IMR-90 (cell line): ENCODE results near the gene PIP4K2A. TPM values are rescaled to one million over a fixed set of nuclear protein-coding genes. Genes with fewer than 3 reads are reported as not detected.

Experiments used
- ATAC-seq: fragments of 200-7000 bp; cut with Tn5 transposase; 2 replicates; pipeline ENCODE4 v1.9.1; 2020; ENCODE audit warnings: low read depth, mild to moderate bottlenecking, moderate library complexity
- BruUV-seq: library from RNA; stranded (reverse); fragments of 400-500 nt; replicated peaks from 2 replicates; lab custom pipeline; 2021; lab: Mats Ljungman, UMichigan
- CTCF ChIA-PET: fragments of 300-600 bp; formaldehyde crosslinking; extraction: SDS; loops from one replicate; lab custom pipeline; 2021; ENCODE audit warnings: antibody characterized with exemption; lab: Yijun Ruan, JAX
- POLR2A ChIA-PET: fragments of 300-600 bp; sonication (Branson Sonifier 250); formaldehyde crosslinking; loops from one replicate; lab custom pipeline; 2022; ENCODE audit warnings: antibody characterized with exemption; ENCODE audit not compliant: unreplicated experiment; lab: Charles Lee
- DNase-seq: peaks from one replicate; pipeline ENCODE4 v3.0.0; 2013
- H2AFZ ChIP-seq: replicated peaks from 2 replicates; pipeline ENCODE3; 2013; ENCODE audit warnings: low read length, mild to moderate bottlenecking; ENCODE audit not compliant: poor library complexity
- H2AK5ac ChIP-seq: 2 replicates; pipeline ENCODE4 v1.6.1; 2013; ENCODE audit warnings: low read depth, low read length, inconsistent platforms
- H2AK9ac ChIP-seq: replicated peaks from 2 replicates; pipeline ENCODE3; 2013; ENCODE audit warnings: mild to moderate bottlenecking, low read depth, low read length, moderate library complexity; ENCODE audit not compliant: poor library complexity
- H2BK120ac ChIP-seq: 2 replicates; pipeline ENCODE4 v1.6.1; 2013; ENCODE audit warnings: low read depth, low read length, inconsistent platforms
- H2BK15ac ChIP-seq: 3 replicates; pipeline ENCODE4 v1.6.1; 2013; ENCODE audit warnings: low read depth, low read length, inconsistent platforms
- H2BK20ac ChIP-seq: 2 replicates; pipeline ENCODE4 v1.6.1; 2013; ENCODE audit warnings: low read depth, mild to moderate bottlenecking, inconsistent platforms, low read length, moderate library complexity
- H2BK5ac ChIP-seq: 2 replicates; pipeline ENCODE4 v1.6.1; 2013; ENCODE audit warnings: mild to moderate bottlenecking, low read depth, low read length, inconsistent platforms; ENCODE audit not compliant: poor library complexity, severe bottlenecking
- H3K14ac ChIP-seq: replicated peaks from 2 replicates; pipeline ENCODE4 v1.6.1; 2013; ENCODE audit warnings: low read depth, low read length, inconsistent platforms
- H3K18ac ChIP-seq: 2 replicates; pipeline ENCODE4 v1.6.1; 2013; ENCODE audit warnings: low read depth, low read length, control low read depth
- H3K23ac ChIP-seq: 2 replicates; pipeline ENCODE4 v1.6.1; 2013; ENCODE audit warnings: low read depth, low read length, inconsistent platforms
- H3K27ac ChIP-seq: 2 replicates; pipeline ENCODE4 v1.5.1; 2013; ENCODE audit warnings: mild to moderate bottlenecking, control low read depth, low read length; ENCODE audit not compliant: insufficient read depth
- H3K27me3 ChIP-seq: 2 replicates; pipeline ENCODE4 v1.6.1; 2013; ENCODE audit warnings: low read length; ENCODE audit not compliant: control insufficient read depth, insufficient read depth
- H3K36me3 ChIP-seq: 2 replicates; pipeline ENCODE4 v1.6.1; 2013; ENCODE audit warnings: low read length, mixed read lengths; ENCODE audit not compliant: control insufficient read depth, insufficient read depth
- H3K4ac ChIP-seq: 2 replicates; pipeline ENCODE4 v1.6.1; 2013; ENCODE audit warnings: low read depth, low read length, inconsistent platforms
- H3K4me1 ChIP-seq: 2 replicates; pipeline ENCODE4 v1.6.1; 2013; ENCODE audit warnings: low read length, mixed read lengths; ENCODE audit not compliant: control insufficient read depth, insufficient read depth
- H3K4me2 ChIP-seq: 2 replicates; pipeline ENCODE4 v1.6.1; 2013; ENCODE audit warnings: low read depth, mild to moderate bottlenecking, control low read depth, low read length, moderate library complexity
- H3K4me3 ChIP-seq: 2 replicates; pipeline ENCODE4 v1.5.1; 2013; ENCODE audit warnings: low read depth, mild to moderate bottlenecking, control low read depth, low read length, moderate library complexity; ENCODE audit not compliant: insufficient read depth
- H3K56ac ChIP-seq: 2 replicates; pipeline ENCODE4 v1.6.1; 2013; ENCODE audit warnings: low read length, inconsistent platforms; ENCODE audit not compliant: insufficient read depth; ENCODE audit errors: extremely low read depth
- H3K79me1 ChIP-seq, 2 experiments: 2 replicates each; pipeline ENCODE4 v1.6.1; 2013; ENCODE audit warnings: low read length in 2 of 2, inconsistent platforms in 1 of 2, low read depth in 1 of 2
- H3K9ac ChIP-seq: 2 replicates; pipeline ENCODE4 v1.6.1; 2013; ENCODE audit warnings: low read depth, low read length, control low read depth
- H3K9me1 ChIP-seq: 2 replicates; pipeline ENCODE4 v1.6.1; 2013; ENCODE audit warnings: low read length, inconsistent platforms; ENCODE audit not compliant: insufficient read depth
- H3K9me3 ChIP-seq: 2 replicates; pipeline ENCODE4 v1.6.1; 2013; ENCODE audit warnings: low read length; ENCODE audit not compliant: control insufficient read depth, insufficient read depth
- H4K20me1 ChIP-seq: 2 replicates; pipeline ENCODE4 v1.6.1; 2013; ENCODE audit warnings: low read length, inconsistent platforms; ENCODE audit not compliant: insufficient read depth
- H4K5ac ChIP-seq: 2 replicates; pipeline ENCODE4 v1.6.1; 2013; ENCODE audit warnings: mild to moderate bottlenecking, low read depth, low read length, control low read depth
- H4K8ac ChIP-seq, 2 experiments: 2 replicates each; pipeline ENCODE4 v1.6.1; 2013; ENCODE audit warnings: low read depth in 2 of 2, low read length in 2 of 2, control low read depth in 1 of 2, inconsistent platforms in 1 of 2
- H4K91ac ChIP-seq: 2 replicates; pipeline ENCODE4 v1.6.1; 2013; ENCODE audit warnings: low read depth, low read length, inconsistent platforms; ENCODE audit not compliant: insufficient read depth
- BHLHE40 ChIP-seq: fragments of 150-350 bp; IDR thresholded peaks from 2 replicates; pipeline ENCODE4 v1.6.1; 2016; ENCODE audit warnings: mild to moderate bottlenecking, low read depth, low read length
- CEBPB ChIP-seq: IDR thresholded peaks from 2 replicates; pipeline ENCODE4 v1.6.1; 2012; ENCODE audit warnings: low read depth, low read length, improper control_type of control experiment
- CHD1 ChIP-seq: IDR thresholded peaks from 2 replicates; pipeline ENCODE4 v1.6.1; 2012; ENCODE audit warnings: low read depth, low read length, improper control_type of control experiment
- FOS ChIP-seq: fragments of 150-350 bp; IDR thresholded peaks from 2 replicates; pipeline ENCODE4 v1.6.1; 2016; ENCODE audit warnings: low read depth, low read length
- MAFK ChIP-seq: IDR thresholded peaks from 2 replicates; pipeline ENCODE4 v1.6.1; 2012; ENCODE audit warnings: low read depth, low read length, improper control_type of control experiment
- MAZ ChIP-seq: IDR thresholded peaks from 2 replicates; pipeline ENCODE4 v1.6.1; 2012; ENCODE audit warnings: low read depth, mild to moderate bottlenecking, low read length, improper control_type of control experiment, moderate library complexity, borderline replicate concordance
- MXI1 ChIP-seq: IDR thresholded peaks from 2 replicates; pipeline ENCODE4 v1.6.1; 2012; ENCODE audit warnings: low read depth, mild to moderate bottlenecking, low read length, moderate library complexity, borderline replicate concordance
- NFE2L2 ChIP-seq: fragments of 150-350 bp; IDR thresholded peaks from 2 replicates; pipeline ENCODE4 v1.6.1; 2016; ENCODE audit warnings: low read depth, mild to moderate bottlenecking, low read length
- POLR2A ChIP-seq: IDR thresholded peaks from 2 replicates; pipeline ENCODE4 v1.6.1; 2012; ENCODE audit warnings: mild to moderate bottlenecking, low read depth, low read length
- RAD21 ChIP-seq: IDR thresholded peaks from 2 replicates; pipeline ENCODE4 v1.6.1; 2012; ENCODE audit warnings: low read length, improper control_type of control experiment
- RCOR1 ChIP-seq: IDR thresholded peaks from 2 replicates; pipeline ENCODE4 v1.6.1; 2012; ENCODE audit warnings: mild to moderate bottlenecking, low read length, improper control_type of control experiment; ENCODE audit not compliant: insufficient replicate concordance
- RFX5 ChIP-seq: IDR thresholded peaks from 2 replicates; pipeline ENCODE4 v1.8.0; 2012; ENCODE audit warnings: low read depth, mild to moderate bottlenecking, low read length, moderate library complexity
- SMC3 ChIP-seq: fragments of 150-350 bp; IDR thresholded peaks from 2 replicates; pipeline ENCODE4 v1.6.1; 2016; ENCODE audit warnings: low read depth, mild to moderate bottlenecking, antibody characterized with exemption, low read length, moderate library complexity
- WGBS, 2 experiments: methylation state at CpG; one replicate each; pipeline versions ENCODE4 v1.1.5 to v1.1.7; 2013; ENCODE audit warnings: missing lambda C conversion rate in 2 of 2; ENCODE audit not compliant: insufficient read length in 1 of 2; ENCODE audit errors: extremely low coverage in 2 of 2; 5-methylcytosine and 5-hydroxymethylcytosine counted together
- dilution Hi-C: fragments of 300-500 bp; cut with HindIII; formaldehyde crosslinking; loops from one replicate; pipeline ENCODE4 v1.14.3; 2018; ENCODE audit warnings: low sequenced_read_pairs; ENCODE audit not compliant: unreplicated experiment
- in situ Hi-C: fragments of 300-500 bp; cut with MboI; formaldehyde crosslinking; loops from 3 replicates; pipeline ENCODE4 v1.14.3; 2019; ENCODE audit warnings: low sequenced_read_pairs, inconsistent platforms, mixed read lengths
- intact Hi-C: fragments of 100-400 bp; cut with micrococcal nuclease; formaldehyde crosslinking; loops from 2 replicates; pipeline ENCODE4 v1.10.0; 2022
- polyA plus RNA-seq, 3 experiments: library from polyadenylated mRNA; depleted of rRNA; stranded (reverse); fragments of >200 nt; gene quantifications; 2 replicates each; pipeline ENCODE4 v1.2.3, GENCODE V29; 2012; ENCODE audit warnings: low replicate concordance in 1 of 3
- total RNA-seq: library from RNA; depleted of rRNA; stranded (reverse); fragments of >200 nt; gene quantifications from 2 replicates; pipeline ENCODE4 v1.2.3, GENCODE V29; 2012
- TF ChIP-seq, protein P1 (sequence below): conservative IDR thresholded peaks from 2 replicates; pipeline ENCODE4 v1.5.1; 2012; ENCODE audit warnings: mild to moderate bottlenecking, low read depth, low read length, improper control_type of control experiment
- TF ChIP-seq, protein P2 (sequence below): fragments of 150-350 bp; IDR thresholded peaks from 2 replicates; pipeline ENCODE4 v1.6.1; 2017; ENCODE audit warnings: mild to moderate bottlenecking, antibody characterized with exemption, low read length, low read depth
- TF ChIP-seq, protein P3 (sequence below): fragments of 150-350 bp; IDR thresholded peaks from 2 replicates; pipeline ENCODE4 v1.6.1; 2016; ENCODE audit warnings: low read depth, mild to moderate bottlenecking, low read length, moderate library complexity, borderline replicate concordance

PIP4K2A gene
- total and polyA plus RNA-seq, 2 of the 4 experiments (the other 2 are of a cell fraction) = 9.8 to 18.1 TPM

DNA sequence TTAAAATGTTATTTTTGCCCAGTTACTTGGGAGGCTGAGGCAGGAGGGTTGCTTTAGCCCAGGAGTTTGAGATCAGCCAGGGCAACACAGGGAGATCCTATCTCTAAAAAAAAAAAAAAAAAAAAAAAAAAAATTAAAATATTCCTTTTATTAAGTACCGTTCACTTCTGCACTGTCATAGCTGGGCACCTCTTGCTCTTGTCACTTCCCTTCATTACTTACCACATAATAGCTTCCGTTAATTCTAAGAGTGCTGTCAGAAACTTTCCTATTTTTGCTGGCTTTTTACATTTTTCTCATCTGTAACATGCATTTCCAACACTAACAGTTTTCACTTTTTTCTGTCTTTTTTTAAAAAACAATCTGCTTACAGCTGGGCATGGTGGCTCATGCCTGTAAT, 132.9 kb downstream of the PIP4K2A start:
- Histone ChIP-seq H3K79me1 (peaks cover 0 to 19% of the 10 kb centered on the region in 2 experiments; a peak in 3 of 4 replicates), H3K27ac (no peak overlapping the region), H2BK5ac (no peak overlapping the region), H3K23ac (no peak overlapping the region), H4K91ac (no peak overlapping the region), H2AK9ac (no peak overlapping the region), H4K8ac (no peak overlapping the region), H2AFZ (no peak overlapping the region), H3K4ac (no peak overlapping the region), H3K56ac (no peak overlapping the region), H3K4me2 (no peak overlapping the region), H2BK20ac (no peak overlapping the region), H2AK5ac (no peak overlapping the region), H3K9me1 (peaks cover 2% of the 10 kb centered on the region; the same call in 1 of the 2 replicates), H2BK120ac (no peak overlapping the region), H3K18ac (no peak overlapping the region), H3K9me3 (no peaks in the 10 kb centered on the region), H4K5ac (no peak overlapping the region), H3K4me3 (no peak overlapping the region), H3K4me1 (peaks cover 3% of the 10 kb centered on the region; the same call in 1 of the 2 replicates), H3K14ac (no peak overlapping the region), H2BK15ac (no peak overlapping the region), H3K36me3 (peaks cover 12% of the 10 kb centered on the region), H3K27me3 (no peaks in the 10 kb centered on the region), H4K20me1 (peaks cover 4% of the 10 kb centered on the region), H3K9ac (no peak overlapping the region)
- no peak for ATAC-seq
- 94% methylated on average over 2 of the region's 2 CpGs; no CpG with 5 or more reads in 1 of the 2 experiments for WGBS, 2 experiments
- no peak for DNase-seq
- no TSS peak for BruUV-seq
- TF ChIP-seq SMC3 (no peak), MAFK (no peak), RCOR1 (no peak), MAZ (no peak), NFE2L2 (no peak), POLR2A (no peak), BHLHE40 (no peak), CEBPB (no peak), MXI1 (no peak), CHD1 (no peak), RFX5 (no peak), FOS (no peak), RAD21 (no peak)
- TF ChIP-seq, protein P1, sequence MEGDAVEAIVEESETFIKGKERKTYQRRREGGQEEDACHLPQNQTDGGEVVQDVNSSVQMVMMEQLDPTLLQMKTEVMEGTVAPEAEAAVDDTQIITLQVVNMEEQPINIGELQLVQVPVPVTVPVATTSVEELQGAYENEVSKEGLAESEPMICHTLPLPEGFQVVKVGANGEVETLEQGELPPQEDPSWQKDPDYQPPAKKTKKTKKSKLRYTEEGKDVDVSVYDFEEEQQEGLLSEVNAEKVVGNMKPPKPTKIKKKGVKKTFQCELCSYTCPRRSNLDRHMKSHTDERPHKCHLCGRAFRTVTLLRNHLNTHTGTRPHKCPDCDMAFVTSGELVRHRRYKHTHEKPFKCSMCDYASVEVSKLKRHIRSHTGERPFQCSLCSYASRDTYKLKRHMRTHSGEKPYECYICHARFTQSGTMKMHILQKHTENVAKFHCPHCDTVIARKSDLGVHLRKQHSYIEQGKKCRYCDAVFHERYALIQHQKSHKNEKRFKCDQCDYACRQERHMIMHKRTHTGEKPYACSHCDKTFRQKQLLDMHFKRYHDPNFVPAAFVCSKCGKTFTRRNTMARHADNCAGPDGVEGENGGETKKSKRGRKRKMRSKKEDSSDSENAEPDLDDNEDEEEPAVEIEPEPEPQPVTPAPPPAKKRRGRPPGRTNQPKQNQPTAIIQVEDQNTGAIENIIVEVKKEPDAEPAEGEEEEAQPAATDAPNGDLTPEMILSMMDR = no peak
- TF ChIP-seq, protein P2, sequence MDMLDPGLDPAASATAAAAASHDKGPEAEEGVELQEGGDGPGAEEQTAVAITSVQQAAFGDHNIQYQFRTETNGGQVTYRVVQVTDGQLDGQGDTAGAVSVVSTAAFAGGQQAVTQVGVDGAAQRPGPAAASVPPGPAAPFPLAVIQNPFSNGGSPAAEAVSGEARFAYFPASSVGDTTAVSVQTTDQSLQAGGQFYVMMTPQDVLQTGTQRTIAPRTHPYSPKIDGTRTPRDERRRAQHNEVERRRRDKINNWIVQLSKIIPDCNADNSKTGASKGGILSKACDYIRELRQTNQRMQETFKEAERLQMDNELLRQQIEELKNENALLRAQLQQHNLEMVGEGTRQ = no peak
- TF ChIP-seq, protein P3, sequence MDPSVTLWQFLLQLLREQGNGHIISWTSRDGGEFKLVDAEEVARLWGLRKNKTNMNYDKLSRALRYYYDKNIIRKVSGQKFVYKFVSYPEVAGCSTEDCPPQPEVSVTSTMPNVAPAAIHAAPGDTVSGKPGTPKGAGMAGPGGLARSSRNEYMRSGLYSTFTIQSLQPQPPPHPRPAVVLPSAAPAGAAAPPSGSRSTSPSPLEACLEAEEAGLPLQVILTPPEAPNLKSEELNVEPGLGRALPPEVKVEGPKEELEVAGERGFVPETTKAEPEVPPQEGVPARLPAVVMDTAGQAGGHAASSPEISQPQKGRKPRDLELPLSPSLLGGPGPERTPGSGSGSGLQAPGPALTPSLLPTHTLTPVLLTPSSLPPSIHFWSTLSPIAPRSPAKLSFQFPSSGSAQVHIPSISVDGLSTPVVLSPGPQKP = no peak
- dilution Hi-C loops (no loop called here), intact Hi-C loops (no loop called here), in situ Hi-C loops (loop anchor here (25.0 kb wide), 1 partner anchor 231 kb away; no protein-coding TSS in a partner anchor)
- CTCF ChIA-PET = interaction anchor here (0.8 kb wide), 1 partner anchor 226 kb away, joined by 3 read pairs; no protein-coding TSS in a partner anchor
- POLR2A ChIA-PET = no interaction called here
